Neuron (in vitro differentiated cells): Measurements from ENCODE around the gene FSTL4.

Experiments used
- H2AFZ ChIP-seq: one replicate; pipeline ENCODE4 v1.6.1; 2013; ENCODE audit warnings: low read depth, mild to moderate bottlenecking, inconsistent platforms, low read length, moderate library complexity
- H3K27me3 ChIP-seq: one replicate; pipeline ENCODE4 v1.6.1; 2013; ENCODE audit warnings: low read length; ENCODE audit not compliant: insufficient read depth
- H3K36me3 ChIP-seq: one replicate; pipeline ENCODE4 v1.6.1; 2013; ENCODE audit warnings: low read length; ENCODE audit not compliant: insufficient read depth
- H3K4me1 ChIP-seq: one replicate; pipeline ENCODE4 v1.6.1; 2013; ENCODE audit warnings: low read length; ENCODE audit not compliant: insufficient read depth
- H3K4me3 ChIP-seq: 2 replicates; pipeline ENCODE4 v1.5.1; 2013; ENCODE audit warnings: mild to moderate bottlenecking, low read length, moderate library complexity
- H3K9me3 ChIP-seq: one replicate; pipeline ENCODE4 v1.6.1; 2013; ENCODE audit warnings: low read length

Gene FSTL4

GRCh38 chr5:133266527-133266878 is 345.8 kb downstream of the FSTL4 start:
- no peak overlapping the region for H2AFZ ChIP-seq
- no peak overlapping the region for H3K4me3 ChIP-seq
- H3K27me3 ChIP-seq = no peaks in the 10 kb centered on the region

GRCh38 chr5:133265720-133266526 is 346.4 kb downstream of the FSTL4 start:
- H3K4me3 ChIP-seq = no peak overlapping the region
- no peaks in the 10 kb centered on the region for H3K36me3 ChIP-seq
- no peaks in the 10 kb centered on the region for H3K9me3 ChIP-seq
- peaks cover 3% of the 10 kb centered on the region for H3K27me3 ChIP-seq
- H3K4me1 ChIP-seq = no peaks in the 10 kb centered on the region
- H2AFZ ChIP-seq = no peak overlapping the region

More at GRCh38 chr5:133266527-133266878, 345.8 kb downstream of the FSTL4 start:
- H3K9me3 ChIP-seq = no peaks in the 10 kb centered on the region
- H3K4me1 ChIP-seq = no peaks in the 10 kb centered on the region
- H3K36me3 ChIP-seq = no peaks in the 10 kb centered on the region

- H3K27me3 ChIP-seq = peaks cover 4% of the 10 kb centered on the region
- H3K9me3 ChIP-seq = no peaks in the 10 kb centered on the region
- H3K4me3 ChIP-seq = no peak overlapping the region
- no peaks in the 10 kb centered on the region for H3K36me3 ChIP-seq
- no peak overlapping the region for H2AFZ ChIP-seq
- H3K4me1 ChIP-seq = no peaks in the 10 kb centered on the region
Measured at GRCh38 chr5:133265257-133265656, 347.1 kb downstream of the FSTL4 start.

GRCh38 chr5:133262690-133263089 is 349.7 kb downstream of the FSTL4 start:
- H3K9me3 ChIP-seq = no peaks in the 10 kb centered on the region
- H2AFZ ChIP-seq = no peak overlapping the region
- H3K4me3 ChIP-seq = no peak overlapping the region
- H3K27me3 ChIP-seq = peaks cover 10% of the 10 kb centered on the region
- no peaks in the 10 kb centered on the region for H3K4me1 ChIP-seq
- no peaks in the 10 kb centered on the region for H3K36me3 ChIP-seq

- no peak overlapping the region for H3K4me3 ChIP-seq
- H3K27me3 ChIP-seq = peaks cover 10% of the 10 kb centered on the region
- H2AFZ ChIP-seq = no peak overlapping the region
- H3K36me3 ChIP-seq = no peaks in the 10 kb centered on the region
- no peaks in the 10 kb centered on the region for H3K9me3 ChIP-seq
- H3K4me1 ChIP-seq = no peaks in the 10 kb centered on the region
Measured at GRCh38 chr5:133261993-133262392, 350.3 kb downstream of the FSTL4 start.

- H2AFZ ChIP-seq = no peak overlapping the region
- H3K4me1 ChIP-seq = no peaks in the 10 kb centered on the region
- peaks cover 10% of the 10 kb centered on the region for H3K27me3 ChIP-seq
- H3K9me3 ChIP-seq = no peaks in the 10 kb centered on the region
- H3K4me3 ChIP-seq = no peak overlapping the region
- no peaks in the 10 kb centered on the region for H3K36me3 ChIP-seq
Measured at GRCh38 chr5:133260715-133261114, 351.6 kb downstream of the FSTL4 start.

- no peak overlapping the region for H2AFZ ChIP-seq
- no peak overlapping the region for H3K4me3 ChIP-seq
- H3K4me1 ChIP-seq = no peaks in the 10 kb centered on the region
- no peaks in the 10 kb centered on the region for H3K9me3 ChIP-seq
- H3K27me3 ChIP-seq = peaks cover 10% of the 10 kb centered on the region
- H3K36me3 ChIP-seq = no peaks in the 10 kb centered on the region
Measured at GRCh38 chr5:133259199-133259997, 352.9 kb downstream of the FSTL4 start.

GRCh38 chr5:133257977-133258376 is 354.4 kb downstream of the FSTL4 start:
- no peaks in the 10 kb centered on the region for H3K4me1 ChIP-seq
- H2AFZ ChIP-seq = no peak overlapping the region
- H3K36me3 ChIP-seq = no peaks in the 10 kb centered on the region
- no peak overlapping the region for H3K4me3 ChIP-seq
- peaks cover 10% of the 10 kb centered on the region for H3K27me3 ChIP-seq
- H3K9me3 ChIP-seq = no peaks in the 10 kb centered on the region

- H3K9me3 ChIP-seq = no peaks in the 10 kb centered on the region
- no peaks in the 10 kb centered on the region for H3K4me1 ChIP-seq
- H3K4me3 ChIP-seq = no peak overlapping the region
- peaks cover 10% of the 10 kb centered on the region for H3K27me3 ChIP-seq
- H2AFZ ChIP-seq = no peak overlapping the region
- H3K36me3 ChIP-seq = no peaks in the 10 kb centered on the region
Measured at GRCh38 chr5:133256276-133256675, 356.1 kb downstream of the FSTL4 start.

- Histone ChIP-seq H3K4me1 (no peaks in the 10 kb centered on the region), H3K4me3 (no peak overlapping the region), H3K36me3 (no peaks in the 10 kb centered on the region), H3K9me3 (no peaks in the 10 kb centered on the region), H3K27me3 (peaks cover 1% of the 10 kb centered on the region), H2AFZ (no peak overlapping the region)
Measured at GRCh38 chr5:133254803-133255202, 357.5 kb downstream of the FSTL4 start.

- Histone ChIP-seq H3K4me1 (no peaks in the 10 kb centered on the region), H3K36me3 (no peaks in the 10 kb centered on the region), H3K9me3 (no peaks in the 10 kb centered on the region), H3K27me3 (no peaks in the 10 kb centered on the region), H2AFZ (no peak overlapping the region), H3K4me3 (no peak overlapping the region)
Measured at GRCh38 chr5:133253671-133254070, 358.7 kb downstream of the FSTL4 start.

GRCh38 chr5:133253070-133253469 is 359.3 kb downstream of the FSTL4 start:
- no peak overlapping the region for H2AFZ ChIP-seq
- no peaks in the 10 kb centered on the region for H3K27me3 ChIP-seq
- H3K4me1 ChIP-seq = no peaks in the 10 kb centered on the region
- no peak overlapping the region for H3K4me3 ChIP-seq
- no peaks in the 10 kb centered on the region for H3K9me3 ChIP-seq
- no peaks in the 10 kb centered on the region for H3K36me3 ChIP-seq

GRCh38 chr5:133252133-133252480 is 360.2 kb downstream of the FSTL4 start:
- Histone ChIP-seq H3K27me3 (no peaks in the 10 kb centered on the region), H3K4me1 (no peaks in the 10 kb centered on the region), H3K4me3 (no peak overlapping the region)

More at GRCh38 chr5:133252133-133252480, 360.2 kb downstream of the FSTL4 start:
- Histone ChIP-seq H3K9me3 (no peaks in the 10 kb centered on the region), H2AFZ (no peak overlapping the region), H3K36me3 (no peaks in the 10 kb centered on the region)
